Raji (cell line): ENCODE measurements around the gene HOMER1.

Experiments
- POLR2A ChIP-seq: IDR thresholded peaks from 2 replicates; pipeline ENCODE4 v1.6.1; 2011; ENCODE audit warnings: low read depth, low read length, control low read depth; ENCODE audit not compliant: insufficient read depth

HOMER1 gene

DNA sequence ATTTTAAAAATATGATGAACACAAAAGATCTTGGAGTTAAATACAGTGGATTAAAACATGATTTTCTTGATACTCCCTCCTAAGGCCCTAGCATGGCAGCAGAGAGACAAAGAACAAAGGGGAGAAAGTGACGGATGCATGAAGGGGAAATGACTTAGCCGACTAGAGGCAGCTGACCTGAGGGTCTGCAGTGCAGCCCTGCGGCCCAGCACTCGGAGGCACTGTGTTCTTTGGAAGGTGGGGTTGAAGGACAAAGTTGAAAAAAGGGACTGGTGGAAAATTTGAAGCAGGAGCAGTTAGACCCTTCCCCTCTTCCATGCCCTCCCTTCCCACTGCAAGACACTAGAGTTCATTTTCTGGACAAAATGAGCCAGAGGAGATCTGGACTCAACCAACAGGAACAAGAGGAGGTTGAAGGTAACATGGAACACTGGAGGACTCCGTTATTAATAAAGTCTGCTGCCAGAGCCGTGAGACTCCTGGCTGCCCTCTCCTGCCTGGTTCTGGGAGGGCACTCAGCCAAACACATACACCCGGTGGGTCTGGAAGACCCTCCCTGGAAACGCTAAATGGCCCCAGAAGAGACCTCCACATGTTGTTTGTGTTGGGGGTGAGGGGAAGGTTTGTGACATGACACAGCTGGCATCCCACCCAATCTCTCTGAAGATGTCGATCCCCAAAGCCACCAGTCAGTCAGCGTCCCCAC lies 179.9 kb downstream of the HOMER1 start:
- TF ChIP-seq POLR2A, result no peak

DNA sequence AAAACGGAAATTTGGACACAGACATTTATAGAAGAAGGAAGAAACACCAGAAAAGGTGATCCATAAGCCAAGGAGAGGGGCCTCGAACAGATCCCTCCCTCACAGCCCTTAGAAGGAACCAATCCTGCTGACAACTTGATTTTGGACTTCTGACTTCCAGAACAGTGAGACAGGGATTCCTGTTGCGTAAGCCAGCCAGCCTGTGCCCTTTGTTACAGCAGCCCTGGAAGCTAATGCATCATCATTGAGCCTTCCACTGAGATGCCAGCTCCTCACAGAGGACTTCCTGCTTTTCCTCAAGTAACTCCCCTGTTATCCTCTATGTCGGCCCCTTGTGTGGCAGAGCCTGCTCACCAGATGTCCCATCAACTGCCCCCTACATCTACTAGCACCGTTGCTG lies 183.9 kb downstream of the HOMER1 start:
- no peak for TF ChIP-seq POLR2A

DNA sequence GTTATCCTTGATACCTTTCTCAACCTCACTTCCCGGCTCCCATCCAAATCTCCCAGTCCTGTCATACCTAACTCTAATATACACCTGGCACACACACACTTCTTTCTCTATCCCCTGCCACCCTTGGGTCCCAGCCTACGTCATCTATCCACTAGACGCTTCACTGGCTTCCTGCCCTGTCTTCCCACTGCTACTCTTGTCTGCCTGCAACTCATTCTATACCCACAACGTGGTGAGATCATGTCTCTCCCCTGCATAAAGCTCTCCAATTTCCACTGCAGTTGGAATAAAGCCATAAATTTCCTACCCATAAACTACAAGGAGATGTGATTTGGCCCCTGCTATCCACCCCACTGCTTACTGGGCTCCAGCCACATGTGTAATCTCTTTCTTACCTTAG lies 184.5 kb downstream of the HOMER1 start:
- no peak for TF ChIP-seq POLR2A
